Ecto neural progenitor cell (in vitro differentiated cells): ENCODE measurements around the gene NCOA7.

Source experiments
- DNase-seq: peaks from one replicate; pipeline ENCODE4 v3.0.0-alpha.2; 2018; ENCODE audit warnings: low spot score

NCOA7 gene, protein sequence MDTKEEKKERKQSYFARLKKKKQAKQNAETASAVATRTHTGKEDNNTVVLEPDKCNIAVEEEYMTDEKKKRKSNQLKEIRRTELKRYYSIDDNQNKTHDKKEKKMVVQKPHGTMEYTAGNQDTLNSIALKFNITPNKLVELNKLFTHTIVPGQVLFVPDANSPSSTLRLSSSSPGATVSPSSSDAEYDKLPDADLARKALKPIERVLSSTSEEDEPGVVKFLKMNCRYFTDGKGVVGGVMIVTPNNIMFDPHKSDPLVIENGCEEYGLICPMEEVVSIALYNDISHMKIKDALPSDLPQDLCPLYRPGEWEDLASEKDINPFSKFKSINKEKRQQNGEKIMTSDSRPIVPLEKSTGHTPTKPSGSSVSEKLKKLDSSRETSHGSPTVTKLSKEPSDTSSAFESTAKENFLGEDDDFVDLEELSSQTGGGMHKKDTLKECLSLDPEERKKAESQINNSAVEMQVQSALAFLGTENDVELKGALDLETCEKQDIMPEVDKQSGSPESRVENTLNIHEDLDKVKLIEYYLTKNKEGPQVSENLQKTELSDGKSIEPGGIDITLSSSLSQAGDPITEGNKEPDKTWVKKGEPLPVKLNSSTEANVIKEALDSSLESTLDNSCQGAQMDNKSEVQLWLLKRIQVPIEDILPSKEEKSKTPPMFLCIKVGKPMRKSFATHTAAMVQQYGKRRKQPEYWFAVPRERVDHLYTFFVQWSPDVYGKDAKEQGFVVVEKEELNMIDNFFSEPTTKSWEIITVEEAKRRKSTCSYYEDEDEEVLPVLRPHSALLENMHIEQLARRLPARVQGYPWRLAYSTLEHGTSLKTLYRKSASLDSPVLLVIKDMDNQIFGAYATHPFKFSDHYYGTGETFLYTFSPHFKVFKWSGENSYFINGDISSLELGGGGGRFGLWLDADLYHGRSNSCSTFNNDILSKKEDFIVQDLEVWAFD

DNA sequence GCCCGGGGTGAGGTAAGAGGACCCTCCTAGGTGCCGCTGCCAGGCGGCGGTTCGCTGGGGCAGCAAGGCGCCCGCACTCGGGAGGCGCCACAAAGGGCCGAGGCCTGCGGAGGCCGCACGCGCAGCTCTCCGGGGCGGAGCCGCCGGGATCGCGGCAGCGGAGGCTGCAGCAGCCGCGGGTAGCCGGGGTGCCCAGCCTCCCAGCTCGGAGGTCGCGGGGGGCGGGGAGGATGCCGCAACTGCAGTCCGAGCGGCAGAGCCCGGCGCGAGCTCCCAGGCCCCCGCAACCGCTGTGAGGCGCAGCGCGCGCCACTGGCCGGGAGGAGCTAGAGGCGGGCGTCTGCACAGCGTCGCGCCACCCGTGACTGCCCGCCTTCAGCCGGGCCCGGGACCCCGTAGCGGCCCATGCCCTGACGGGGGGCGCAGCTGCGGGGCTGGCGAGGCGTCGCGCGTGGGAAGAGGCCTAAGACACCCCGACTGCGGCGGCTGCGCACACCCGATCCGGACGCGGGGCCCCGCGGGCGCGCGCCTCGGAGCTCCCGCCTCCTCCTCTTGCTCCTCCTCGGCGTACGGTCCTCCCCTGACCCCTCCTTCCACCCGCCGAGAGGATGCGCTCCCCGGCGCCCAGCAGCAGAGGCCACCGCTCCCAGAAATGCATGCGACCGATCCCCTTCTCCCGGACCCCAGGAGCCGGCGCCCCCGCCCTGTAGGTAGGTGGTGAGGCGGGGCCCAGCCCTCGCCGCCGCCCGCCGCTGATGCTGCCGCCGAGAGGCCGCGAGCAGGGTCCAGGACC lies at the start of gene NCOA7:
TSS of gene NCOA7 (plus strand) at position 603 of the 793 bp plus-strand sequence. CDS start 24,395 bp downstream, outside the sequence.
- peak; percentile 85 for DNase-seq

DNA sequence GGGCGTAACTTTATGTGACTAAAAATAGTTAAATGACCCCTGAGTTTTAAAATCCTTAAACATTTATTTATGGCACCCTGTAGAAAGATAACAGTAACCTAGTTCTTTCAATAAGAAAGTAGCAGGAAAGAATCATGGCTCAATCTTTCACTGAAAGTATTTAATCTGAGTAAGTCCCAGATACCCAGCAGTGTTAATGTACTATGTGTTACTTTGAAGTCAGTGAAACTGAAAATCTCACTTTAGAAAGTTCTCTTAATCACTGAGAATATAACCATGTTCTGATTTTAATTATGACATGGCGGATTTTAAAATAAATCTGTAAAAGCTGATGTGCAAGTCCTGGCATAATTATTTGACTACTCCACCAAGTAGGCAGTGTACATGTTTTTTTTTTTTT lies 49.4 kb upstream of the NCOA7 start:
- DNase-seq = no peak

DNA sequence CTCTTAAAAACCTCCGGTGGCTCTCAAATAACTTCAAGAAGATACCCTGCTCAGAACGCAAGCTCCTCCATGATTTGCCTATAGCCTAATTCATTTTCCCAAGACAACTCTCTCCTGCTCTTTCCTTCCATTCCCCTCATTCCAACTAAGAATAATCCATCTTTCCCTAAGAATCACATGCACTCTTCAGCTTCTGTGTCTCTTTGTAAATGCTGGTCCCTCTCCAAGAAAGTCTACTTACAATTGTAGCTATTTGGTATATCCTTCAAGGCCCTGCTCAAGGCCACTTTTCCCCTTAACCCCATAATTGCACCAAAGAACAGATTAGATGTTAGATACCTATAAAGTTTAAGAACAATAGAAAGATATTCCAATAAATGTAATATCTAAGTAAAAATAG lies 48.7 kb upstream of the NCOA7 start:
- no peak for DNase-seq

DNA sequence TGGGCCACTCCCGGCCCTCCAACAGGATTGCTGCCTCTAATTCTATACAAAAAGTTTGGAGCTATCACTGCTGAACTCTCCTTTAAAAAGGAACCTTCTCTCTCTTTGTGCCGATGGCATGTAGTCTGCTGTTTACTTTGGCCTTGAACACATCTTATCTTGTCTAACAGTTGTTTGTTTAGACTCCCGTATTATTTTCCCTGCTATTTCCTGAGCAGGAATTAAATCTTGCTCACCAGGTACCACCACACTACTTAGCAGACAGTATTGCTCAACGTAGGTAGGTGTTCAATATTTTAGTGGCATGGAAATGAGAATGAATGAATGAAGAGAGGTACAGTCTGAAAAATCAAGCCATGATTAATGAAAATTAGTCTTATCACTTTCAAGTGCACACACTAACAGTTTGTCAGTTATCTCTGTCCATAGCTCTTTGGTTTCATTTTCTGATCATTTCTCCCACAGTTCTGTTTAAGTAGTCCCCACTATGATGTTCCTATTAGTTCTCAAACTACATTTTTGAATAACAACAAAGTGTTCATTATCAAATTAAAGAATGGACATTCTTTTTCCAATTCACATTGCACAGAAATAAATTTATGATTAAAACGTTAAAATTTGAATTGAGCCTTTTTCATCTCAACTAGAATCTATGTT lies 48.2 kb upstream of the NCOA7 start:
- no peak for DNase-seq

DNA sequence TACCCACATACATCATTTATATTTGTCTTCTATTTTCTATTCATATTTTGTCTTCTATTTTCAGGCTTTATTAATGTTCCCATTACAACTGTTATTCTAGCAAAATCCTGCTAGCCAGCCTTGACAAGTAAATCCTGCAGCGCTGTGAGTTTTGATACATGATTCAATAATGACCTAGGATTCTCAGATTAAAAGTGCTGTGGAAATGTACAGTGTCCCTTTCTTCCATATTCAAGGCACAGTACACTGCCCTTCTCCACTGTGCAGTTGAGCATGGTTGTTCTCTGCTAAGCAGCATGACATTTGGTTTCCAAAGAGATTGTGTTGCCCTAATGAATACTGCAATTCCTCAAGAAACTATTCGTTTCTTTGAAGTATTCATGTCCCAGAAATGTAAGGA lies 47.2 kb upstream of the NCOA7 start:
- no peak for DNase-seq

DNA sequence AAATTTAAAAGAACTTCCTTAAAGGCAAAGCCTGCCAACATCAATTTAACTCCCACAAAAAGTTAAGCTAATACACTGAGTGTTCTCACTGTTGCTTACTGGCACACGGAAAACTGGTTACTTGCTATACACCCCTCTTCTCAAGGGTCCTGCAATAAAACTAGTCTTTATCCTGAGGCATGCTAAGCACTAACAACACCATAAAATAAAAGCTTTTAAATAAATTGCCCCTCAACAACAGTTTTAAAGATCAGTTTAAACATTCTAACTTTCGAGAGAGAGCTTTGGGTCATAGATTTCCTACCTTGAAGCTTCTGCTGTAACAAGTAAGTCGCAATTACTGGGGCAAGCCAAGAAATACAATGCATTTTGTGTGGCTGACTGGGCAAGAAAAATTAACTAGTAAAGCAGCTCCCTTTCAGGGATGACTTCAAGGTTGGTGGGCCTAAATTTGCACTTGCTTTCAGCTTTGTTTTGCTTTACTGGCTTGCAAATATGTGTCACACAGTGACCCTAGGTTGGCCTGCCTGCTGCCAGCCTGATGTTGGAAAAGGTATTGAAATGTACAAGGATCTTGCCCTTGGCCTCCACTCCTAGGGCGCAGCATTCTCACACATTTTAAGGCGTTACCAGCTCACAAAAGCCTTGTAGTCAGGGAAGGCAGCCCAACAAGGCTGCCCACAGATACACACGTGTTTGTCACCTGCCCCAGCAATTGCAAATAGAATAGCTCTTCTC lies 45.3 kb upstream of the NCOA7 start:
- DNase-seq = peak; percentile 47

DNA sequence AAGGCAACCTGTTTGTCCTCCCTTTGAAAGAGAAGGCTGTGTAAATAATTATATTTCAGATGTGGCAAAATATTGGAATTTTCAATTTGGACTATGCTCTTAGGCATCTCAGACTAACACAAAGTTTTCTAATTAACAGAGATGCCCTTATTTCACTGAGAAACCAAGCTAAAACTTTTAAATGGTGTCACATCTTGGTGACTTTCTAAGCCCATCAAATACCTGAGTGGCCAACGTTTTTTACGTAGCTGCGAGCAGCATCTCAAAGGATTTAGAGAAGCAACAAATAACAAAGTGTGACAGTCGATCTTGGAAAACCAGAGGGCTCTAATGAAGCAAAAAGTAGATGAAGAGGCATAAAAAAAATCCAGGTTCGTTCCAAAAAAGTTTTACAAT lies 44.7 kb upstream of the NCOA7 start:
- DNase-seq = no peak

DNA sequence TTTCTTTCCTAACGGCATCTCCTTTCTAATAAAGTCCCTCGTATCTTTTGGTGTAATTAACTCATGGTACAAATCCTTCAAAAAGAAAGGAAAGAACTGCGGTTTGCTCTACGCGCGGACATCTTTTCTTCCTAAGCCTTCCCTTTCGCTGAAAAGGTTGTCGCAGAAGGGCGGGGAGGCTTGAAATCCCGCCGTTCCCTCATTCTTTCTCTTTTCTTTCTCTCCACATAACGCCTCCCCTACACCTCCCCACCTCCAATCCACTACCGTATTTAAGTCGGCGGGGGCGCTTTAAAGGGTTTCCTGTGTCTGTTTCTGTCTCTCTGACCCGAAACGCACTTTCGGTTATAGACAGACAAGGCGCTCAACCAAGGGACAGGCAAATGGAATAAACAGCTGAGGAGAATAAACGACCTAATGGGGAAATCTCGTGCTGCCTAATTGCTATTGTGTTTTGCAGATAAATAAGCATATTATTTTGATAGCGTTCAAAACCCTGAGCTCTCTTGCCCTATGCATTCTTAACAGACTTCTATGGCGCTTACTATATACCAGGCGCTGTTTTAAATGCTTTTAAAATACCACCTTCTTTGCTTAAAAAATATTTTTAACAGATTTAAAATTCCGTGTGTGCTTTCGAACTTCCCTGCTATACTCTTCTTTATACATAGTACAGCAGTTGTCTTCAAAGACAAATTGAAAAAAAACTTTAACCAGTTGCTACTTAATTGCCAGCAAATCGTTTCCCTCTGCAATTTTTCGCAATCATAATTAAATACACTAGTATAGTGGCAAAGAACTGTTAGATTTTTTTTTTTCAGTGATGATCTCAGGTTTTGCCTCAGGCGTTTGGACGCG lies 43.8 kb upstream of the NCOA7 start:
- DNase-seq = peak; percentile 71

DNA sequence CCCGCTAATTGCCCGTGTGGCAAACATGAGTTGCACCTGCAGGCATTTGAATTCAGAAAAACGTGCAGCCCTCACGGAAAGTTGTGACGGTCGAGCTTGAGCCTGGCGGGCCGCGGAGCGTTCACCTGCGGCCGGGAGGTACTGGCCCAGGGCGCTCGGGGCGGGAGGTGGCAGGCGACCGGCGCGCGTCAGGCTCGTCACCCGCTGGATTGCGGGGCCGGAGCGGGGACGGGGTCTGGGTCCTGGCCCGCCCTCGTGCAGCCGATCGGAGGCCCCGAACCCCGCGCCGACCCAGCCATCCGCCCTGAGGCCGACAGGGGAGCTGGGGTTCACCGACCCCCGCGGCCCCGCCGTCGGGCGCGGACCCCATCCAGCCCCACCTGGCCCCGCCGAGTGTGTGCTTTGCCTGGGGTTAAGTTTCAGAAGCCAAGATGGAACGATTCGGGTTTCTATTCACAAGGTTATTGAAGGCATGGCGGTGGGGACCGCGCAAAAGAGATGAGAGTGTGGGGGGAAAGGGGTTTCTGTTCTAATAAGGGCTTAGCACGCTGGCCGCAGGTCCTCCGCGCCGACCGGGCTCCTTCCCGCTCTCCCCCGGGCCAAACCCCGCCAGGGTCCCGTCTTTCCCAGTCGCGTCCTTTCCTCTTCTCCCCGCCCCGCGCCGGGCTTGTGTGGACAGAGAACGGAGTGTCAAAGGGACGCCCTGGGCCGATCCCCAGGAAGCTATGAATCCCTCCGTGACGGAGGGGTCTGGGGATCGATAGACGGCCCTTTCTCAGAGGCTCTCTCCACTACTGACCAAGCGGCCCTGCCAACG lies 43.0 kb upstream of the NCOA7 start:
- DNase-seq = peak; percentile 72

DNA sequence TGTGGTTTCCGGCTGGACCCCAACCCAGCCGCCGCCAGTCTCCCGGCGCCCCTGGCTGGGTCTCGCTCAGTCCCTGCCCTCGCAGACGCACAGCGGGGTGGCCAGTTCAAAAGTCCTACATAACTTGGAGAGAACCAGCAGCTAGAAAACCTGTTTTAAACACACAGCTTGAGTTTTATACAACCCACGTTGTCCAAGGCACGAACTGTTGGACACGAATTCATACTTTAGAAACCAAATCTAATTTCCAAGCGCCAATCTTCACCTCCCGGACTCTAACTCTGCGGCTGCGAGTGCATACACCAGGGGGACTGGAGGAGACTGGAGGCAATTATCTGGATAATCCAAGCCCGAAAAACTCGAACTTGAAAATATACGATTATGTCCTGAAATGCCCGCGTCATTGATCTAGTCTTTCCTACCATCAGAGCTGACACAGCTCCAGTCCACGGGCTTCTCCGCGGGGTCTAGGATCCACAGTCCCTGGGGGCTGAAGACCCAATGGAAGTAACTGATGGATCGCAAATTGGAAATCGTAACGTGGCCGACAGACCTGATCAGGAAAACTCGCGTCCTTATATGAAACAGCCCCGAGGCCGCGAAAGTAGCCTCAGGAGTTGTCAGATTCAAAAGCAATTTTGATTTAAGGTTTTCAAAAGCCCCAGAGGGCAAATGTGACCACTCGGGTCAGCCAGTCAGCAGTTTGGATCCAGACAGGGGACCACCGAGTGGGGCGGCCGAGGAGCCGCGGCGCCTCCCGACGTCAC lies 42.2 kb upstream of the NCOA7 start:
- no peak for DNase-seq

DNA sequence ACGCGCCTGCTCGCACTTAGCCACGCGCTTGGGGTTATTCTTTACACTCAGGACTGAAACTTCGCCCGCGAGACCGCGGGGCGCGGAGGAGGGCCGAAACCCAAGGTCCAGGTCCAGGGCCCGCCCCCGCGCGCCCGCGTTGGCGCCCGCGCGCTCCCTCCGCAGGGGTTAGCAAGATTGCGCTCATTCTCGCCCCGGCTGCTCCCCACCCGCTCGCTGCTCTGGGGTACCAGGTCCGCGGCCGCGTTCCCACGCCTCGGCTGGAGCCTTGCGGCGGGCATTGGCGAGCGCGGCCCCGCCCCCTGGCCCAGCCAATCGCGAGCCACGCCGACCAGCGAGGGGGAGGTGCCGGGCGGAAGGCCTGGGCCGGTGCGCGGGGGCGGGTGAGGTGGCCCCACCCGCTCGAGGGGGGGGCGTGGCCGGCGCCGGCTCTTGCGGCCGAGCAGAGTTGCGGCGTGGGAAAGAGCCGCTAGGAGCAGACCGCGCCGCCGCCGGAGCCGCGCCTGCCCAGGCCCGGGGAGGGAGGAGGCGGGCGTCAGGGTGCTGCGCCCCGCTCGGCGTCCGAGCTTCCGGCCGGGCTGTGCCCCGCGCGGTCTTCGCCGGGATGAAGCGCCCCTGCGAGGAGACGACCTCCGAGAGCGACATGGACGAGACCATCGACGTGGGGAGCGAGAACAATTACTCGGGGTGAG lies 41.4 kb upstream of the NCOA7 start, which contains the start of gene HEY2:
TSS of gene HEY2 (plus strand) at position 460 of the 692 bp plus-strand sequence. CDS start at position 605, 145 bp downstream.
- DNase-seq = peak; percentile 94

DNA sequence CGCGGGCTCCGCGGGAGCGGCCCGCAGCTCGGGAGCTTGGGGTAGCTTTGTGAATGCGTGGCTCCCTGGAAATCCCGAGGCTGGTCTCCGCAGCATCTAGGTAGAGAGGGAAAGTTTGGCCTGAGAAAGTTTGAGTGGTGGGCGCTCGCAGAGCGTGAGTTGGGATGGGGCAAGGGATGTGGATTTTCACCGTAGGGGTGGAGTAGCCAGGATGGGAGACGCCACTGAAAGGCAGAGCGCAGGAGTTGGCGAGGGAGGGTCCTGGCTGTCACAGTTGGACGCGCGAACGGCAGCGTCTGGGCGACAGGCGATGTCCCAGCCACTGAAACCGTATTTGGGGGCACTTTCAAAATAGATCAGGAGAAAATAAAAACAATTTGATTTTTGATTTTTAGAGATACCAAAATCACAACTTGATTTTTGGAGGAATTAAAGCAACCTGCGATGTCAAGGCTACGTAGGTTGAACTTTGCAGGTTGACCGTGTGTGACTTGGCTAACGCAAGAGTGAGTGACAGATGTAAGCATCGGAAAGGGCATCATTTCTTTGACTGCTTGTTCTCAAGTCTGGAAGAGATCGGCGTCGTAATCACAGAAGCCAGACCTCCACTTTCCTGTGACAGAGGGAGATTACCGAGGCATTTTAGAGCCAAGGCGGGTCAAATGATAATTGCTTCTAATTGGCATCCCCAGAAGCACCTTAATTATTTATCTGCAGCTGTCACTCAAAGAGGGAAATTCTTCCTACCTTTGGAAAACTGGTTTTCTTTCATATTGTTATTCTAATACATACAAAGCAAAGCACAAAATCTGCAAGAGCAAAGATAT lies 40.7 kb upstream of the NCOA7 start:
- DNase-seq = no peak

DNA sequence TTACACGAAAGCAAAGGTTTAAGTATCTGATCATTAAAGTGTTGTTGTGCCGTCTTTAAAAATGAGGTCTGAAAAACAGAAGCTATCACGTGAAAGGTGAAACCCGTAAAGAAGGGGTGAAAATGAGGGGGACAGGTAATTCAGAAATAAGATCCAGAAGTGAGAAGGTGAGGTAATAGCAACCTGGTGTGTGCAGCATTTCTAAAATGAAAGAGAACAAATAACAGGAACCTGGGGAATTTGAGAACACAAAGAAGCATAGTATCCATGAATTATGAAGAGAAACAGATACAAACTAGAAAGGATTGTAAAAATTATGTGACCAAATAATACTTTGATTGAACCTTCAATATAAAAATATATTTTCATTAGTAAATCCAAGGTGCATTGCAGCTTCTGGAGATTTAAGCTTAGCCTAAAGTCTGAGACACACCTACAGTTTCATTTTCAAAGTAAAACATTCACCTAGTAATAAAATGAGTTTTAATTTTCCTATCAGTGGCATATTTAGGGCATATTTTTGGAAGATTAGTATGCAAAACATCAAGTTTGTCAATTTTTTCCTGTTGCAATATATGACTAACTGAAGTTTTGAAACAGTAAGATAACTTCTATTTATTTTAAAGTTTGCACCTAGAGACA lies 39.9 kb upstream of the NCOA7 start:
- no peak for DNase-seq

DNA sequence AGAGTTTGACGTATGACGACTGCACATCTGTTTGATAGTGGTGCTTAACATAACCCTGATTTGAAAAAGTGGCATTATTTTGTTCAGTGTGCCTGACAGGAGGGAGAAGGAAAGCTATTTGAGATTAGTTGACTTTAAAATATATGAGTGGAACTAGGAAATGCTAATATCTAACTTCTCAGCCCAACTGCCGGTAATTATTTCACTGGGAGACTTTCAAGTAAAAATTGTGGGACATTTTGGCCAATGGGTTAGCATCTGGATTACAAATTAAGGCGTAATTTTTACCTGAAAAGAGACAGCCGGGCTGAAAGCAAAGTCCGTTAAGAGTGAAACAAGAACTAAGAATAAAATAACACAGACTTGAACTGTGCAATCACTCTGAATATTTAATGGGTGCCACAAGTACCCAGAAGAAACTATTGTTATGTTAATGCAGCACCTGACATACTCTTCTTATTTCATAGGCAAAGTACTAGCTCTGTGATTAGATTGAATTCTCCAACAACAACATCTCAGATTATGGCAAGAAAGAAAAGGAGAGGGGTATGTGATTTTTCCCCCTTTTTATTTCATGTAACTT lies 39.3 kb upstream of the NCOA7 start:
- DNase-seq = no peak

DNA sequence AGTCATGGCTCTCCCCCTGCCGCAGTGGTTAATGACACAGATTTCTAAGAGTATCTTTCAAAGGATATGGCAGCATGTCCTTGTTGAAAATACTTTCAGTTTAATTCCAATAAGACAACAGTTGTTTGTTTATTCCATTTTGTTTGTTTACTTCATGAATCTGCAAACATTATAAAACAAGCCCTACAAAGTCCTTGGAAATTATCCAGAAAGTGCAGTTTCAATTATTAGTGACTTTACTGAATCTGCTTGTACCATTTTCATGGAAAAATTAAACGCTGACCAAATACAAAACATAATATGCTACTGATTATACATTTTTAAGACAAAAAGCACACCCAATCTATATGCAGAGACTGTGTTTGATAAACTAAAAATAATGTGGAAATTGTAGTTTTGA lies 38.0 kb upstream of the NCOA7 start:
- no peak for DNase-seq
